ENCODE data around the gene DUS1L. TPM values are rescaled to one million over a fixed set of nuclear protein-coding genes. Genes with fewer than 3 reads are reported as not detected.

The DUS1L gene
- total and polyA plus RNA-seq, 12 donors: 34.1 to 191 (median 44.1) TPM

- intact Hi-C loops (cut with DNase I): no loop called here
- Histone ChIP-seq H3K36me3 (peaks cover 3 to 81% (median 30%) of the 10 kb centered on the region in 9 donors), H3K27ac (no peak overlapping the region), H3K4me3 (no peak overlapping the region), H3K9me3 (no peaks in the 10 kb centered on the region), H3K4me1 (peaks cover 8 to 20% (median 16%) of the 10 kb centered on the region in 9 donors), H3K27me3 (no peaks in the 10 kb centered on the region)
- DNase-seq (no peak), ATAC-seq (no peak)
- WGBS, 2 donors: 88 to 91% methylated on average over 28 of the region's 28 CpGs
- TF ChIP-seq CTCF (IDR thresholded peaks at IDR 0.05): no peak
These were observed 9.5 kb downstream of the DUS1L start for GRCh38 chr17:82055965-82056728.

- no peak for TF ChIP-seq CTCF (IDR thresholded peaks at IDR 0.05)
- Histone ChIP-seq H3K4me3 (no peak overlapping the region), H3K27ac (no peak overlapping the region), H3K9me3 (no peaks in the 10 kb centered on the region), H3K4me1 (peaks cover 12 to 28% (median 24%) of the 10 kb centered on the region in 9 donors), H3K36me3 (peaks cover 3 to 74% (median 22%) of the 10 kb centered on the region in 9 donors), H3K27me3 (no peaks in the 10 kb centered on the region)
- no peak for DNase-seq
- intact Hi-C loops (cut with DNase I): no loop called here
- ATAC-seq: no peak
- 84 to 85% methylated on average over 26 of the region's 26 CpGs for WGBS, 2 donors
These were observed 10.3 kb downstream of the DUS1L start for GRCh38 chr17:82055023-82055964.

- Histone ChIP-seq H3K4me1 (peaks cover 12 to 36% (median 28%) of the 10 kb centered on the region in 9 donors), H3K27me3 (no peaks in the 10 kb centered on the region), H3K36me3 (peaks cover 3 to 73% (median 27%) of the 10 kb centered on the region in 9 donors), H3K4me3 (no peak overlapping the region), H3K27ac (no peak overlapping the region), H3K9me3 (no peaks in the 10 kb centered on the region)
- TF ChIP-seq CTCF (IDR thresholded peaks at IDR 0.05): no peak
- ATAC-seq (no peak), DNase-seq (peak in 1 of 2 donors; percentile 7)
- 87 to 88% methylated on average over 38 of the region's 38 CpGs for WGBS, 2 donors
- intact Hi-C loops (cut with DNase I): loop anchor here in 1 of 10 donors (5.0 kb wide), 1 partner anchor 43 kb away; the partner anchor contains the start of gene FASN
These were observed 11.1 kb downstream of the DUS1L start for GRCh38 chr17:82054351-82055022.
